ENCODE results near the gene GRID1.

Gene GRID1

GRCh38 chr10:86316274-86316835, 50.2 kb downstream of the GRID1 start:
- no peak for DNase-seq (ENCODE audit: low read depth in 1 of 2, low spot score in 1 of 2)

DNA sequence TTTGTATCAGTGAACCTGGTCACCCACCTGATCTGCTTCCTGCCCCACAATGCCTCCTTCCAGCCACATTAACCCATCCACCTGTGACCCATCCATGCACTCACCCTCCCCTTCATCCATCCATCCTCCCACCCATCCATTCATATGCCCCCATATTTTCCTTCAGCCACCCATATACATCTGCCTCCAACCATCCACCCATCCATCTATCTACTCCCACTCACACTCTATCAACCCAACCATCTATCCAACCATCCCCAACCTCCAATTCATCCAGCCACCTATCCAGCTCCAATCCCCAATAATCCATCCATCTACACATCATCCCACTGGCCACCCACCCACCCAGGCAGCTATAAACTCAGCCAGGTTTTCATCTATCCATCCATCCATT, 51.0 kb downstream of the GRID1 start:
- no peak for DNase-seq (ENCODE audit: low read depth in 1 of 2, low spot score in 1 of 2)

GRCh38 chr10:86314616-86315548, 51.7 kb downstream of the GRID1 start:
- no peak for DNase-seq (ENCODE audit: low read depth in 1 of 2, low spot score in 1 of 2)

GRCh38 chr10:86313621-86314041, 53.0 kb downstream of the GRID1 start:
- DNase-seq (ENCODE audit: low read depth in 1 of 2, low spot score in 1 of 2) = no peak

DNA sequence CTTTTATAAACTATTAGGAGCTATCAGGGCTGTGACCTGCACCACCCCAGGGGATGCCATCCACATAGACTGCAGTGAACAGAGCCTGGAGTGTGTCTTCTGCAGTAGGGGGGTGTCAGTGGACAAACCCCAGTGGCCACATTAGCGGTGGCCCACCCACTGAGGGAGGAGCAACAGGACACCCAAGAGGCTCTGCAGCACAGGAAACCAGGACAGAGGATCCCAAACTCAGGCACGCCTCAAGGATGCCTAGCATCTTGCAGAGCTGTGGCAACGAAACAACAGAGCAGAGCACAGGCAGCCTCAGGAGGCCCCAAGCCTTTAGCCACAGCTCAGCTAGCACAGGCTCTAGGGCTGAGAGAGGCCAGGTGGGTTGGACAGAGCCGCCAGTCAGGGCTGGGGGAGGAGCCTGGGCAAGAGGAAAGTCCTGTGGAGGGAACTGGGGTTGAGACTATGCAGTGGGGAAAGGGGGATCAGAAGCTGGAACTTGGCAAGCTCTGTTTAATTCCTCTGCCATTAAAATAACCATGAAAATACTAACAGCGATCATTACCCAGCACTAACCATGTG, 53.8 kb downstream of the GRID1 start:
- no peak for DNase-seq (ENCODE audit: low read depth in 1 of 2, low spot score in 1 of 2)

- DNase-seq (ENCODE audit: low read depth in 1 of 2, low spot score in 1 of 2) = no peak
Observed at GRCh38 chr10:86311906-86312305, 54.7 kb downstream of the GRID1 start.

DNA sequence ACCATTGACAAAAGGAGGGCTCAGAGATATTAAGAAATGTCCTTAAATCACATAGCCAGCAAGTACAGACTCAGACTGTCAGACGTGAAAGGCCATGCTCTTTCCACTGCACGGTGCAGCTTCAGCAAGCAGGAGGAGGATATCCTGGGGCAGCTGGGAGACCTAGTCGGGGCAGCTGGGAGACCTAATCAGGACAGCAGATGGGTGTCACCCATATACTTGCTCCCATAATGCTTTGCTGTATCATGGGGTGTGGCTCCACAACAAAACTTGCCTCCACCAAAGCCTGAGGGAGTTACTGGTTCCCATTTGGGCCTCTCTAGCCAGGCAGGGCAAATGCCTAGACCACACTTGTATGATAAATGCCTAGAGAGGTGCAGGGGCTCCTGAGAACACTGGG, 55.4 kb downstream of the GRID1 start:
- no peak for DNase-seq (ENCODE audit: low read depth in 1 of 2, low spot score in 1 of 2)

- DNase-seq (ENCODE audit: low read depth in 1 of 2, low spot score in 1 of 2) = no peak
Observed at GRCh38 chr10:86310702-86311101, 55.9 kb downstream of the GRID1 start.

GRCh38 chr10:86310291-86310690, 56.3 kb downstream of the GRID1 start:
- no peak for DNase-seq (ENCODE audit: low read depth in 1 of 2, low spot score in 1 of 2)

GRCh38 chr10:86308056-86308455, 58.5 kb downstream of the GRID1 start:
- no peak for DNase-seq (ENCODE audit: low read depth in 1 of 2, low spot score in 1 of 2)

DNA sequence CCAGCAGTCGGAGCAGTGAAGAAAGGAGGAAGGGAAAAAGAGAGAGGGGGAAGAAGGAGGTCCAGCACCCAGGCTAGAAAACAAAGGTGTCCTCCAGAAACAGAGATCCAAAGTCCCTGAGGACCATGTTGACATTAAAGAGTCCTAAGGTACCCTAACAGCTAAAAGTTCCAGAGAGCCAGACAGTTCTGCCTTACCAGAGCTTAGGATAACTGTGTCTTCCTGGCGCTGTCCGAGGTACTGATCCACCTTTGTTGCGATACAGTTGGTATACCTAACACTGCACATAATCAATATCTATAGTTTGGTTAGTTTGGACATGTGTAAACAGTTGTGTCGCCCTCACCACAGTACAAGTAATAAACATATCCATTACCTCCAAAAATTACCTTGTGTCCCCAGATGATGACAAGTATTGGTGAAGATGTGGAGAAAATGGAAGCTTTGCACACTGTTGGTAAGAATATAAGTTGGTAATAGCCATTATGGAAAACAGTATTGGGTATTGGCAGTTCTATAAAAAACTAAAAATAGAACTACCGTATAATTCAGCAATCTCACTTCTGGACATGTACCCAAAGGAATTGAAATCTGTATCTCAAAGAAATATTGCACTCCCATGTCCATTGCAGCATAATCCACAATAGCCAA, 59.8 kb downstream of the GRID1 start:
- DNase-seq (ENCODE audit: low read depth in 1 of 2, low spot score in 1 of 2) = no peak

DNA sequence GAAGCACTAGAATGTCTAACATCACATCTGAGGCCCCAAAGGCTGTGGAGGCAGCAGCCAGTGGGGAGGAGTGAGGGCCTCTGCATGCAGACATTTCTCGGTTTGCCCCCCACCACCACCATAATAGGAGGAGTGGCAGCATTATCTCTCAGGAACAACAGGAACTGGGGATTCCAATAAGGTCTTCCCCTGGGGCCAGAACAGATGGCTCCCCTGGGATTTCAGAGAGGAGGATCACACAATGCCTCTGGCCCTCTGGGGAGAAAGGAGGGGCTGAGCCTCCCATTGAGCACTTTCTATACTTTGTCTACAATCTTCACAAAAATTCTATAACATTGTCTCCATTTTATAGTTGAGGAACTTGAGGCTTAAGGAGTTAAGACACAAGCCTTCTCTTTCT, 61.1 kb downstream of the GRID1 start:
- no peak for DNase-seq (ENCODE audit: low read depth in 1 of 2, low spot score in 1 of 2)

DNA sequence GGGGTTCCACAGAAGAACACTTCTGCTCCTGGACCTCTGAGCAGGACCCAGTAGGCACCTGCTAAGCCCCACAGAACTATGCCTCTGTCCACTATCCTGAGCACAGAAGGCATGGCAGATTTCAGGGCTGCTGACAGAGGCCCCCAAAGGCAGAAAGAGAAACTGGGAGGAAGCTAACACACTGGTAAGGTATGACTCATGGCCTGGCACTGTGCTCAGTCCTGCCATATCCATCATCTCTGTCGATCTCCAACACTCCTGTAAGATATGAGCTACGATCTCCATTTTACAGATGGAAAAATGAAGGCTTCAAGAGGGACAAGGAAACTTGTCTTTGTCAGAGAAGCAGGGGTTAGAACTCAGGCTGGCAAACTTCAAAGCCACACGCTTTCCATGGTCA, 62.2 kb downstream of the GRID1 start:
- no peak for DNase-seq (ENCODE audit: low read depth in 1 of 2, low spot score in 1 of 2)

GRCh38 chr10:86303626-86304025, 63.0 kb downstream of the GRID1 start:
- no peak for DNase-seq (ENCODE audit: low read depth in 1 of 2, low spot score in 1 of 2)

DNA sequence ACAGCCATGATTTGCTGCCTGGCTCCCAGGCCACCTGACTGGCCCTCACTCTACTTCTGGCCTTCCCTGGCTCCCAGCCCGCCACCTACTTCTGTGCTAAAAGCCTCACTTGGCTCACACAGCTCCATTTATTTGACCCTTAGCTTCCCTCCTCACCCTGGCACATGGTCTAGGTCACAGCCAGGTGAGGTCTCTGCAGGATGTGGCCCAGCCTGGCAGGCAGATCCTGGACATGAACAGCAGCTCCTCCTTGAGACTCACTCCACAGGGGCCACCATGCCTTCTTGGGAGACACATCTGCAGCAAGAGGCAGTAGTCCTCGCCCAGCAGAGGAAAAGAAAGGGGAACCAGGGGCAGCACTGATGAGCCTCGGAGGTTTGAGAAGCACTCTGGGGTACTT, 64.6 kb downstream of the GRID1 start:
- DNase-seq (ENCODE audit: low read depth in 1 of 2, low spot score in 1 of 2) = no peak

DNA sequence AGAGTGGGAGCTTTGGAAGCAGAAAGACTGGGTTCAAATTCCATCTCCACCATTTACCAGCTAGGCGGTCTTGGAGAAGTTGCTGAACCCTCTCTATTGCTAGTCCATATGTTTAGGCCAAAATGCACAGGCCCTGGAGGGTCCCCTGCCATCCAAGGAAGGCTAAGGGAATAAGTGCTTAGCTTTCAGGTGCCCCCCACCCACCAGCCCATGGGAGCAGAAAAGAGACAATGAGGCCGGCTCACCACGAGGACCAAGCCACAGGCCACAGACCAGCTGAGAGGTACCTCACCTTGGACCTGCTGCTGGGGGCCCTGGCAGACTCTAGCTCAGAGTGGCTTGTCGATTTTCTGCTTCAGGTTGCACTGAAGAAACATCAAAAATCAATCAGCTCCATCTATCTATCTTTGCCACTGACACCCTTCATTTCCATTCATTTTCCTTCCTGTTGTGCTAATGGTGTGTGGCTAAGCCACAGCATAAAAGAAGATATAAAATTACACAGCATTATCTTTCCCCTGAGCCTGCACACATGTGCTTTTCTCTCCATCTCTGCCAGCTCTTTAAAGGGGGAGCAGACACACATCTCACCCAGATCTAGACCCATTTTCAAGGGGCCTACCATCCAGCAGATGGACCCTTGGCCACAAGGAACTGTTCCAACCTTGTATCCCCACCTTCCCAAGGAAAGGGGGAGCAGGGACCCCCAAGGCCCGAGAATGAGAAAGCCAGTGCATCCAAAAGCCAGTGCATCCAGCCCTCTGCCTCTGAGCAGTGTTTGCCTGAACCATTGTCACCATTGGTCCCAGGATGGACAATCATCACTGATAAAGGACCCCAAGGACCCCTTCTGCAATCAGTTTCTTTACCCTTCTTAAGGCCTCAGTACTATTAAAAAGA, 65.4 kb downstream of the GRID1 start:
- no peak for DNase-seq (ENCODE audit: low read depth in 1 of 2, low spot score in 1 of 2)

DNA sequence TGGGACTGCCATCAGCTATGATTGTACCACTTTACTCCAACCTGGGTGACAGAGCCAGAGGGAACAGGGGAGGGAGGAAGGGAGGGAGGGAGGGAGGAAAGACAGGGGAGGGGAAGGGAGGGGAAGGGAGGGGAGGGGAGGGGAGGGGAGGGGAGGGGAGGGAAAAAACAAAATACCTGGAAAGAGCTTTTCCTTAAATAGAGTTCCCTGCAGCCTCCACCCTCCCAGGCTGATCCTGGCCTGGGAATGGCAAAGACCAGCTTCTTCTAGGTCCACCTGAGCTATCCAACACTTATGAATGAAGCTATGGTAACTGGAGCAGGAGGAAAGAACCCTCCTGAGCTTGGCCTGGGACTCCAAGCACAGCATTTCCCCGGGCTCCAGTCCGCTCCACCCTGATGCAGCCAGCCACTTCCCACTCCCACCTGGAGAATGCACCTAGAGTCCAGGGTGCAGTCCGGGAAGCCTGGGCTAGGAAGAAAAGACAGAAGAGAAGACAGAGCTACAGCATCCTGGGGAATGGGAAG, 66.1 kb downstream of the GRID1 start:
- DNase-seq (ENCODE audit: low read depth in 1 of 2, low spot score in 1 of 2) = no peak

- DNase-seq (ENCODE audit: low read depth in 1 of 2, low spot score in 1 of 2) = no peak
Observed at GRCh38 chr10:86299562-86299961, 67.0 kb downstream of the GRID1 start.

DNA sequence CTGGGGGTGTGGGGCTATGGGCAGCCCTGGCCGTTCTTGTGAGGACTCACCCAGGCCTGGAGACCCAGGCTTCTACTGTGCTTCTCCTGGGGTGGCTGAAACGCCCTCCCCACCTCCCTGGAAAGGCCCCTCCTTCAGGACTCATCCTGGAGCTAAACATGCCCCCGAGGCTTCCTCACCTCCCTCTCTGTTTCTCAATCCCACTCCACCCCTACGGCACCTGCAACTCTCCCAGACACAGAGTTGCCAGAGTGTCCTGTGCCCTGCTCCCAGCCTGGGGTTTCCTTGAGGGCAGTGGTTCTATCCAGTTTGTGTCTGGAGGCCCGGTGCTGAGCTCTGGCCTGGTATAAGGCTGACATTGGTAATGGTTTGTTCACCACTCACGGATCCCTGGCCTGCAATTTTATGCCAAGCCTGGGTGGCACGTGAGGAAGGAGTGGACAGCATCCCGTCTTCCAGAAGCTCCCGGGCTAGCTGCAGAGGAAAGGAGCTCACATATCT, 68.0 kb downstream of the GRID1 start:
- DNase-seq (ENCODE audit: low read depth in 1 of 2, low spot score in 1 of 2) = no peak

GRCh38 chr10:86295791-86296190, 70.8 kb downstream of the GRID1 start:
- DNase-seq (ENCODE audit: low read depth in 1 of 2, low spot score in 1 of 2) = no peak
